NCI-H2107 treated with DMSO at 0.1 percent for 48 hours (cell line): ENCODE measurements around the gene HCST.
A peak's percentile ranks its signal among the peaks of the same experiment; 100 is the strongest.
"Not testable (repeated sequence)": the region's sequence is repeated elsewhere in the genome, so short reads cannot be mapped to it uniquely, and the experiment has no call there.

Experiments used
- DNase-seq: peaks from one replicate; lab custom pipeline; 2025; ENCODE audit not compliant: unreplicated experiment; lab: John Stamatoyannopoulos, UW

HCST gene

DNA sequence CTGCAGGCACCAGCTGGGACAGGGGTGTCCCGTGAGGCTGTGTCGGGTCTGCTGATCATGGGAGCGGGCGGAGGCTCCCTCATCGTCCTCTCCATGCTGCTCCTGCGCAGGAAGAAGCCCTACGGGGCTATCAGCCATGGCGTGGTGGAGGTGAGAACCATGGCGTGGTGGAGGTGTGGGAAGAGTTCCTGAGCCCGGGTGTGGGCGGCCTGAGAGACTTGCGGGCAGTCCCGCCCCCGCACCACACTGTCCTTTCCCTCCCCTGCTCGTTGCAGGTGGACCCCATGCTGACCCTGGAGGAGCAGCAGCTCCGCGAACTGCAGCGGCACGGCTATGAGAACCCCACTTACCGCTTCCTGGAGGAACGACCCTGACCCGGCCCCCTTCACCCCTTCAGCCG is 23.3 kb upstream of the HCST start:
- no peak for DNase-seq

GRCh38 chr19:35879770-35880317 is 22.5 kb upstream of the HCST start:
- no peak for DNase-seq

DNA sequence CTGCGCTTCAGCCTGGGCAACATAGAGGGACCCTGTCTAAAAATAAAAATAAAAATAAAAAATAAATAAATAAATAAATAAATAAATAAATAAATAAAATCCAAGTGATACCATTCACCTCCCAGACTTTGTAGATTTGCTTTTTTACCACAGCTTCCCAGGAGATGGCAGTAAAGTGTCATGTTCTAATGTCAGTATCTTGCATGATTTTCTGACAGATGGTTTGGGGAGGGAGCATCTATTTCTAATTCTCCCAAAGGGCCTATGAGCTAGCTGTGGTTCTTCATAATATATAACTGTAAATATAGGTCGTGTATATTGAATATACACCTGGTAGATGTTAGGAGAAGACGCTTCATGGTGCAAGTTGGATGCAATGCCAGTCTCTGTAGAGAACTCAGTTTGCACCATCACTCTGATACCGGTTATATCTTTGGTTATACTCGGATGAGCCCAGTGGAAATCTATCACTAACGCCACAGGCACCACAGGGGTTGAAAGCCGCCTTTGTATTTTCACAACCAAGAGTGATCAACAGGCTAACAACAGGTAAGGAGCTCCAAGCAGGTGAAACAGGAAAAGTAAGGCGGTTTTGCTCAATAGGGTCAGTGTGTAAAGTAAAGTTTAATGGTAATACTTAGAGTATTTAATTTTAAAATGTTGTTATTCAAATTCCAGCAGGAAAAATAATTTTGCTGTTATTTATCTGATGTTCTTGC is 20.1 kb upstream of the HCST start:
- peak; percentile 72 for DNase-seq

DNA sequence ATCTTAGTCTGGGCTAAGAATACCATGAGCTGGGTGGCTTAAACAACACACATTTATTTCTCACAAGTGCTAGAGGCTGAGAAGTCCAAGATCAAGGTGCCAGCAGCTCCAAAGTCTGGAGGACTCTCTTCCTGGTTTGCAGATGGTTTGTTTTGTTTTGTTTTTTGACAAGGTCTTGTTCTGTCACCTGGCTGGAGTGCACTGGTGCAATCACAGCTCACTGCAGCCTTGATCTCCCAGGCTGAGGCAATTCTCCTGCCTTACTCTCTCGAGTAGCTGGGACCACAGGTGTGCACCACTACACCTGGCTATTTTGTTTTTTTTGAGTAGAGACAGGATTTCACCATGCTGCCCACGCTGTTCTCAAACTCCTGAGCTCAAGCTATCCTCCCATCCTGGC is 18.4 kb upstream of the HCST start:
- no peak for DNase-seq

- no peak for DNase-seq
Observed at GRCh38 chr19:35885225-35885738, 17.0 kb upstream of the HCST start.

DNA sequence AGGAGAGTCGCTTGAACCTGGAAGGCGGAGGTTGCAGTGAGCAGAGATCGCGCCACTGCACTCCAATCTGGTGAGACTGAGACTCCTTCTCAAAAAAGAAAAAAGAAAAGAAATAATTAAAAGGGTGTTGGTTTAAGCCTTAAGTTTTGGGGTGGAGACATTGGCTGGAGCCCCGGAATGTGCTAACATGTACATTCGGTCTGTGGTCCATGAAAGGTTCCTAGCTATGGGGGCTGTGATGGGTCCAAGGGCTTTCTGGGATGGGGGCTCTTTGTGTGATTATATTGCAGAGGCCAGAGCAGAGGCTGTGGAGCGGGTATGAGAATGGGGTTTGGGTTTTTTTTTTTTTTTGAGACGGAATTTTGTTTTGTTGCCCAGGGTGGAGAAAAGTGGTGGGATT is 16.4 kb upstream of the HCST start:
- DNase-seq = no peak

DNA sequence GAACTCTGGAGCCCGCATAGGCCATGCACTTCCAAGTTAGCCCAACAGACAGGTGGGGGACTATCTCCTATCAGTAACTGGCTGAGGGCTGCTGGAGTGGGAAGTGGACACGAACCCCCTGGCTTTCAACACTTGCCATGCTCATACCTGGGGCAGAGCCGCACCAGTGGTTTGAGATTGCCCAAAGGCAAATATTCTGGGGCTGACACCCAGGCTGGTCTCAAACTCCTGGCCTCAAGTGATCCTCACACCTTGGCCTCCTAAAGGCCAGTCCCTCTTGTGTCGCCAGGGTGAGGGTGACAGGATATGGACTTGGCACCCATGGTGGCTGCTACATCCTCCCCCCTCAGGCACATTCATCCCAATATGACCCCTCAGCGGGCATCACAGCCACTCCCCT is 15.1 kb upstream of the HCST start:
- DNase-seq = no peak

GRCh38 chr19:35888398-35888797 is 13.9 kb upstream of the HCST start:
- DNase-seq = no peak

GRCh38 chr19:35889370-35890112 is 12.8 kb upstream of the HCST start:
- DNase-seq = no peak

GRCh38 chr19:35890113-35890650 is 12.1 kb upstream of the HCST start:
- DNase-seq = no peak

DNA sequence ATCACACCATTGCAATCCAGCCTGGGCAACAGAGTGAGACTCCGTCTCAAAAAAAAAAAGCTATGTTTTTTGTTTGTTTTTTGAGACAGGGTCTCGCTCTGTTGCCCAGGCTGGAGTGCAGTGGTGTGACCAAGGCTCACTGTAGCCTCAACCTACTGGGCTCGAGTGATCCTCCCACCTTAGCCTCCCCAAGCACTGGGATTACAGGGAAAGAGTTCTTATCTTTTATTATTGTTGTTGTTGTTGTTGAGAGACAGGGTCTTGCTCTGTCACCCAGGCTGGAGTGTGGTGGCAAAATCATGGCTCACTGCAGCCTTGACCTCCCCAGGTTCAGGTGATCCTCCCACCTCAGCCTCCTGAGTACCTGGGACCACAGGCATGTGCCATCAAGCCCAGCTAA is 10.5 kb upstream of the HCST start:
- not testable (repeated sequence) for DNase-seq

DNA sequence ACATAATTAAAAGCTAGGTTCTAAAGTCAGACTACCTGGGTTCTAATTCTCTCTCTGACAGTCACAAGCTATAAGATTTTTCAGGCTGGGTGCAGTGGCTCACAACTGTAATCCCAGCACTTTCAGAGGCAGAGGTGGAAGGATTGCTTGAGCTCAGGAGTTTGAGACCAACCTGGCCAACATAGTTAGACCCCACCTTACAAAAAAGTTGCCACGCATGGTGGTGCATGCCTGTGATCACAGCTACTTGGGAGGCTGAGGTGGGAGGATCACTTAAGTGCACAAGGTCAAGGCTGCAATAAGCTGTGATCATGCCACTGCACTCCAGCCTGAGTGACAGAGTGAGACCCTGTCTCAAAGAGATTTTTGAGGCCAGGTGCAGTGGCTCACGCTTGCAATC is 8.0 kb upstream of the HCST start:
- DNase-seq = no peak

- no peak for DNase-seq
Observed at GRCh38 chr19:35895911-35896642, 6.3 kb upstream of the HCST start.

GRCh38 chr19:35896643-35897040 is 5.7 kb upstream of the HCST start:
- no peak for DNase-seq

DNA sequence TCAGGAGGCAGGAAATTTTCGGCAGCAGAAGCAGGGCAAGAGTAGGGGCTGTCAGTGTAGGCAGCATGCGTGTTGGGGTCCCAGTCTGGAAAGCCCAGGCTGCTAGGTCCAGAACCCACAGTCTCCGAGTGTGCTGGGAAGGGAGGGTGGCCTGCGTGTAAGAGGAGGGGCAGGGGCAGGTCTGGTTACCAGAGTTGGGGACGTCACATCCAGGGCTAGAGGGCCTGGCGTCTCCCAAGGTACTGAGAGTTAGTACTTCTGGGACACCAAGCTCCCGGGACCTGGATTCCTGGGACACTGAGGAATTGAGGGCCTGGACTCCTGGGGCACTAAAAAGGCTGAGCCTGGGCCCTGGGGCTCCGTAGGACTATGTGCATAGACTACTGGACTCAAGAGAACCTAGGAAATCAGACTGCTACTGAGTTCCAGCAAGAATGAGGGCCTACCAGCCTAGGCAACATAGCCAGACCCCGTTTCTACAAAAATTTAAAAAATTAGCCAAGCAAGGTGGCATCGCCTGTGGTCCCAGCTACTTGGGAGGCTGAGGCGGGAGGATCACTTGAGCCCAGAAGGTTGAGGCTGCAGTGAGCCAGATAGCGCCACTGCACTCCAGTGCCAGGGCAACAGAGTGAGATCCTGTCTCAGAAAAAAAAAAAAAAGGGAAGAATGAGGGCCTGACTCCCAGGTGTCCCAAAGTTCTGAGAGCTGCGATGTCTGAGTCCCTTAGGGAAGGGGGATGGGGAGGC is 4.5 kb upstream of the HCST start:
- no peak for DNase-seq

- DNase-seq = no peak
Observed at GRCh38 chr19:35898499-35898809, 3.9 kb upstream of the HCST start.

DNA sequence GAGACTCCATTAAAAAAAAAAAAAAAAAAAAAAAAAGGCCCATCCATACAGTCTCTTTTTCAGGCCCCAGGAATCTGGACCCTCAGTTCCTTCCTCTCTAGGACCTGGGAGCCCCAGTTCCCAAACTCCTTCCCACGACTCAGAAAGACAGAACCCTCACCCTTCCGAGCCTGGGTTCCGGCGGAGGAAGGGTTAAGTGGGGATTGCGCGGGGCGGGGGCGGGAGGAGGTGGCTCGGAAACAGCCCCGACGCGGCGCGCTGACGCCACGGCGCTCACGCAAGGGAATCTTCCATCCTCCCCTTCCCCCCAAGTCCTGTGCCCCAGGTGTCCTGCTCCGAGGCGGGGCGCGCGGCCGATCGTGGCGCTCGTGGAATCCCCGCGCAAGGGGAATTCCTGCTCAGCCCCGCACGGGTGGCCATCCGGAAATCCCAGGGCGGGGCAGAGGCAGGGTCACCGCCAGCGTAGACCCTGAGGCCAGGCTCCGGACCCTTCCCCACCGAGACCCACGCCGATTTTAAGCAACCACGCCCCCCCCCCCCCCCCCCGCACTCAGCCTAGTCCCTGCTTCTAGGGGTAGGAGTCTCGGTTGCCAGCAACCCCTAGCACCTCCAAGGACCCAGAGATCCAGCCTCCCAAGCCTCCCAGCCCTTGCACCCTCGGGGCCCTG is 2.6 kb upstream of the HCST start:
- peak; percentile 10 for DNase-seq

GRCh38 chr19:35901055-35901644 is 1.2 kb upstream of the HCST start:
- DNase-seq = no peak

GRCh38 chr19:35902870-35903475 is 644 bp downstream of the HCST start:
- no peak for DNase-seq
